ENCODE data around the gene STX8. TPM values are rescaled to one million over a fixed set of nuclear protein-coding genes. Genes with fewer than 3 reads are reported as not detected.

The STX8 gene
- total RNA-seq, 2 donors from 2014 or later, result 38.8 to 60.8 TPM

- Histone ChIP-seq H3K36me3 (peaks cover 9% of the 10 kb centered on the region), H3K27ac (no peak overlapping the region), H3K4me3 (no peak overlapping the region), H3K9me3 (no peaks in the 10 kb centered on the region), H3K27me3 (no peaks in the 10 kb centered on the region), H3K4me1 (no peaks in the 10 kb centered on the region)
- no peak for TF ChIP-seq CTCF (IDR thresholded peaks at IDR 0.05)
- DNase-seq (ENCODE audit: low spot score), result no peak
Observed at GRCh38 chr17:9487406-9487805, 88.2 kb downstream of the STX8 start.

GRCh38 chr17:9484789-9485188 is 90.8 kb downstream of the STX8 start:
- TF ChIP-seq CTCF (IDR thresholded peaks at IDR 0.05), result no peak
- no peak for DNase-seq (ENCODE audit: low spot score)

GRCh38 chr17:9479964-9480363 is 95.7 kb downstream of the STX8 start:
- Histone ChIP-seq H3K4me1 (no peaks in the 10 kb centered on the region), H3K36me3 (no peaks in the 10 kb centered on the region), H3K27ac (no peak overlapping the region), H3K9me3 (no peaks in the 10 kb centered on the region), H3K27me3 (no peaks in the 10 kb centered on the region), H3K4me3 (no peak overlapping the region)
- no peak for DNase-seq (ENCODE audit: low spot score)
- no peak for TF ChIP-seq CTCF (IDR thresholded peaks at IDR 0.05)

More at GRCh38 chr17:9484789-9485188, 90.8 kb downstream of the STX8 start:
- Histone ChIP-seq H3K36me3 (no peaks in the 10 kb centered on the region), H3K27ac (no peak overlapping the region), H3K9me3 (no peaks in the 10 kb centered on the region), H3K4me1 (no peaks in the 10 kb centered on the region), H3K4me3 (no peak overlapping the region), H3K27me3 (no peaks in the 10 kb centered on the region)

GRCh38 chr17:9478889-9479288 is 96.7 kb downstream of the STX8 start:
- no peaks in the 10 kb centered on the region for H3K9me3 ChIP-seq
- no peaks in the 10 kb centered on the region for H3K4me1 ChIP-seq
- no peak overlapping the region for H3K4me3 ChIP-seq
- no peaks in the 10 kb centered on the region for H3K36me3 ChIP-seq
- H3K27ac ChIP-seq, result no peak overlapping the region
- DNase-seq (ENCODE audit: low spot score), result no peak
- H3K27me3 ChIP-seq, result no peaks in the 10 kb centered on the region
- no peak for TF ChIP-seq CTCF (IDR thresholded peaks at IDR 0.05)

GRCh38 chr17:9475101-9475658 is 100.4 kb downstream of the STX8 start:
- H3K27me3 ChIP-seq, result no peaks in the 10 kb centered on the region
- H3K27ac ChIP-seq, result no peak overlapping the region
- no peaks in the 10 kb centered on the region for H3K36me3 ChIP-seq
- no peaks in the 10 kb centered on the region for H3K4me1 ChIP-seq
- H3K9me3 ChIP-seq, result no peaks in the 10 kb centered on the region
- no peak for DNase-seq (ENCODE audit: low spot score)
- no peak overlapping the region for H3K4me3 ChIP-seq
- TF ChIP-seq CTCF (IDR thresholded peaks at IDR 0.05), result no peak

GRCh38 chr17:9473711-9474110 is 101.9 kb downstream of the STX8 start:
- no peaks in the 10 kb centered on the region for H3K27me3 ChIP-seq
- no peaks in the 10 kb centered on the region for H3K36me3 ChIP-seq
- H3K9me3 ChIP-seq, result no peaks in the 10 kb centered on the region
- no peak for DNase-seq (ENCODE audit: low spot score)
- H3K4me3 ChIP-seq, result no peak overlapping the region
- no peak for TF ChIP-seq CTCF (IDR thresholded peaks at IDR 0.05)
- H3K27ac ChIP-seq, result no peak overlapping the region
- H3K4me1 ChIP-seq, result no peaks in the 10 kb centered on the region
